ENCODE data around the gene FAM174B. TPM values are rescaled to one million over a fixed set of nuclear protein-coding genes. Genes with fewer than 3 reads are reported as not detected.

The FAM174B gene
- total and polyA plus RNA-seq, 2 experiments from 2014 or later: 17.8 to 34.9 TPM

GRCh38 chr15:92665100-92665555 lies 9.6 kb upstream of the FAM174B start:
- peak overlapping the region; percentile 41 for H3K4me2 ChIP-seq
- H3K79me2 ChIP-seq: no peaks in the 10 kb centered on the region
- no peaks in the 10 kb centered on the region for H3K9me2 ChIP-seq (replicated peaks; ENCODE audit: insufficient read depth)
- 21% methylated on average over 10 of the region's 10 CpGs for WGBS (ENCODE audit: low lambda C conversion rate, missing lambda C conversion rate)
- H3K9me3 ChIP-seq (ENCODE audit: low read depth): no peaks in the 10 kb centered on the region
- no peaks in the 10 kb centered on the region for H3K27me3 ChIP-seq
- H3K36me3 ChIP-seq (replicated peaks; ENCODE audit: insufficient read depth, low read depth): no peaks in the 10 kb centered on the region
- TF ChIP-seq EZH2phosphoT487 (IDR thresholded peaks at IDR 0.05; ENCODE audit: low read depth, severe bottlenecking, unreplicated experiment): no peak
- TF ChIP-seq CTCF (IDR thresholded peaks at IDR 0.05; ENCODE audit: poor library complexity): no peak
- TF ChIP-seq EZH2 (IDR thresholded peaks at IDR 0.05; ENCODE audit: borderline replicate concordance): no peak
- no peaks in the 10 kb centered on the region for H4K20me1 ChIP-seq (ENCODE audit: insufficient read depth, poor library complexity, severe bottlenecking)
- H2AFZ ChIP-seq: no peak overlapping the region
- peak; percentile 58 for DNase-seq (ENCODE audit: low spot score)
- H3K27ac ChIP-seq: peak overlapping the region; percentile 52
- H3K4me3 ChIP-seq: no peak overlapping the region
- H3K4me1 ChIP-seq (ENCODE audit: insufficient read depth): peaks cover 43% of the 10 kb centered on the region

- H3K9me3 ChIP-seq (ENCODE audit: low read depth): no peaks in the 10 kb centered on the region
- no peaks in the 10 kb centered on the region for H4K20me1 ChIP-seq (ENCODE audit: insufficient read depth, poor library complexity, severe bottlenecking)
- H2AFZ ChIP-seq: no peak overlapping the region
- TF ChIP-seq CTCF (IDR thresholded peaks at IDR 0.05; ENCODE audit: poor library complexity): no peak
- no peak for TF ChIP-seq EZH2phosphoT487 (IDR thresholded peaks at IDR 0.05; ENCODE audit: low read depth, severe bottlenecking, unreplicated experiment)
- no peak for TF ChIP-seq EZH2 (IDR thresholded peaks at IDR 0.05; ENCODE audit: borderline replicate concordance)
- H3K9me2 ChIP-seq (replicated peaks; ENCODE audit: insufficient read depth): no peaks in the 10 kb centered on the region
- WGBS (ENCODE audit: low lambda C conversion rate, missing lambda C conversion rate): 71% methylated on average over 12 of the region's 12 CpGs
- DNase-seq (ENCODE audit: low spot score): no peak
- peak overlapping the region; percentile 41 for H3K4me2 ChIP-seq
- H3K27me3 ChIP-seq: no peaks in the 10 kb centered on the region
- H3K27ac ChIP-seq: peak overlapping the region; percentile 52
- H3K79me2 ChIP-seq: no peaks in the 10 kb centered on the region
- no peak overlapping the region for H3K4me3 ChIP-seq
- H3K4me1 ChIP-seq (ENCODE audit: insufficient read depth): peaks cover 40% of the 10 kb centered on the region
- H3K36me3 ChIP-seq (replicated peaks; ENCODE audit: insufficient read depth, low read depth): no peaks in the 10 kb centered on the region
Measured at GRCh38 chr15:92664178-92664900, 8.8 kb upstream of the FAM174B start.

GRCh38 chr15:92663250-92663951 lies 7.8 kb upstream of the FAM174B start:
- no peak overlapping the region for H2AFZ ChIP-seq
- no peak overlapping the region for H3K4me2 ChIP-seq
- no peaks in the 10 kb centered on the region for H4K20me1 ChIP-seq (ENCODE audit: insufficient read depth, poor library complexity, severe bottlenecking)
- 86% methylated on average over 13 of the region's 13 CpGs for WGBS (ENCODE audit: low lambda C conversion rate, missing lambda C conversion rate)
- no peaks in the 10 kb centered on the region for H3K27me3 ChIP-seq
- H3K79me2 ChIP-seq: no peaks in the 10 kb centered on the region
- TF ChIP-seq CTCF (IDR thresholded peaks at IDR 0.05; ENCODE audit: poor library complexity) (no peak), EZH2phosphoT487 (IDR thresholded peaks at IDR 0.05; ENCODE audit: low read depth, severe bottlenecking, unreplicated experiment) (no peak), EZH2 (IDR thresholded peaks at IDR 0.05; ENCODE audit: borderline replicate concordance) (no peak)
- H3K27ac ChIP-seq: no peak overlapping the region
- no peaks in the 10 kb centered on the region for H3K9me2 ChIP-seq (replicated peaks; ENCODE audit: insufficient read depth)
- no peak overlapping the region for H3K4me3 ChIP-seq
- no peak for DNase-seq (ENCODE audit: low spot score)
- no peaks in the 10 kb centered on the region for H3K36me3 ChIP-seq (replicated peaks; ENCODE audit: insufficient read depth, low read depth)
- H3K9me3 ChIP-seq (ENCODE audit: low read depth): no peaks in the 10 kb centered on the region
- H3K4me1 ChIP-seq (ENCODE audit: insufficient read depth): peaks cover 39% of the 10 kb centered on the region
